Cardiac muscle cell (in vitro differentiated cells and primary cell): ENCODE results near the gene NF1. TPM values are rescaled to one million over a fixed set of nuclear protein-coding genes. Genes with fewer than 3 reads are reported as not detected.

Source experiments
- DNase-seq, 2 donors: peaks; one replicate each; pipeline versions ENCODE4 v3.0.0 to v3.0.0-alpha.2; 2010 to 2017; ENCODE audit warnings: low read depth in 1 of 2, low spot score in 1 of 2
- H3K27ac ChIP-seq: fragments of 200-600 bp; sonication (generic); 2 replicates; pipeline ENCODE4 v1.5.1; 2016
- H3K27me3 ChIP-seq: fragments of 200-600 bp; sonication (generic); 2 replicates; pipeline ENCODE4 v1.6.0; 2016; ENCODE audit warnings: control low read depth
- H3K36me3 ChIP-seq: fragments of 200-600 bp; sonication (generic); 2 replicates; pipeline ENCODE4 v1.5.1; 2016; ENCODE audit warnings: control low read depth
- H3K4me1 ChIP-seq: fragments of 200-600 bp; sonication (generic); 2 replicates; pipeline ENCODE4 v1.8.1; 2017; ENCODE audit warnings: low read depth, mild to moderate bottlenecking, mixed run types
- H3K4me3 ChIP-seq: fragments of 200-600 bp; sonication (generic); 2 replicates; pipeline ENCODE4 v1.5.1; 2016; ENCODE audit warnings: mild to moderate bottlenecking
- H3K9me3 ChIP-seq: fragments of 200-600 bp; sonication (generic); 2 replicates; pipeline ENCODE4 v1.5.1; 2017; ENCODE audit warnings: low read depth, mild to moderate bottlenecking, control low read depth
- polyA plus RNA-seq: library from polyadenylated mRNA; unstranded; fragments of >200 nt; fragmentation: Nextera tagmentation; extraction: Ambion mirVana; gene quantifications from 2 replicates; pipeline ENCODE4 v1.2.1, GENCODE V29; 2016
- total RNA-seq: library from RNA; depleted of rRNA; stranded (reverse); fragments of >200 nt; gene quantifications from 2 replicates; pipeline ENCODE4 v1.2.3, GENCODE V29; 2016
- TF ChIP-seq, protein P1 (sequence below): IDR thresholded peaks from 2 replicates; pipeline ENCODE4 v1.5.1; 2012; ENCODE audit warnings: low read depth, mild to moderate bottlenecking, low read length

Gene NF1
- total and polyA plus RNA-seq, 2 experiments from 2014 or later, result 17.7 to 32.9 TPM

DNA sequence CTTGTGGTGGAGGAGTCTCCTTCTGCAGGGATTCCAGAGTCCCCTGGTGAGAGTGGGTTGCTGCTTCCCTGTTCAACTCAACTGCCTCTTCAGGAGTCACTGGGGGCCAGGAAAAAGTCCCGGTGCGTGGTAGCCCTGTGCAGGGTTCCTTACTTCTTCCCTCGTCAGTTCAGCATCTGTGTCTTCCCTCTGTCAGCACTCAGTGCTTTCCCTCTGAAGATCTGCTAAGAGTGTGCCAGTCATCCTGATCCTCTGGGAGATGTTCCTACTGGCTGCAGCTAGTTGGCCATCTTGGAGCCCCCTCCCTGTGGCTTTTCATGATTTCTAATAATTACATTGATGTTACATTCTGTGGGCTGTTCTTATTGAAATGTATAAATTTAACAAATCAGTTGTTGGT lies 36.5 kb downstream of the NF1 start:
- Histone ChIP-seq H3K27me3 (no peaks in the 10 kb centered on the region), H3K27ac (peak overlapping the region; percentile 59), H3K4me1 (peaks cover 12% of the 10 kb centered on the region), H3K9me3 (no peaks in the 10 kb centered on the region), H3K4me3 (no peak overlapping the region), H3K36me3 (no peaks in the 10 kb centered on the region)
- TF ChIP-seq, protein P1, sequence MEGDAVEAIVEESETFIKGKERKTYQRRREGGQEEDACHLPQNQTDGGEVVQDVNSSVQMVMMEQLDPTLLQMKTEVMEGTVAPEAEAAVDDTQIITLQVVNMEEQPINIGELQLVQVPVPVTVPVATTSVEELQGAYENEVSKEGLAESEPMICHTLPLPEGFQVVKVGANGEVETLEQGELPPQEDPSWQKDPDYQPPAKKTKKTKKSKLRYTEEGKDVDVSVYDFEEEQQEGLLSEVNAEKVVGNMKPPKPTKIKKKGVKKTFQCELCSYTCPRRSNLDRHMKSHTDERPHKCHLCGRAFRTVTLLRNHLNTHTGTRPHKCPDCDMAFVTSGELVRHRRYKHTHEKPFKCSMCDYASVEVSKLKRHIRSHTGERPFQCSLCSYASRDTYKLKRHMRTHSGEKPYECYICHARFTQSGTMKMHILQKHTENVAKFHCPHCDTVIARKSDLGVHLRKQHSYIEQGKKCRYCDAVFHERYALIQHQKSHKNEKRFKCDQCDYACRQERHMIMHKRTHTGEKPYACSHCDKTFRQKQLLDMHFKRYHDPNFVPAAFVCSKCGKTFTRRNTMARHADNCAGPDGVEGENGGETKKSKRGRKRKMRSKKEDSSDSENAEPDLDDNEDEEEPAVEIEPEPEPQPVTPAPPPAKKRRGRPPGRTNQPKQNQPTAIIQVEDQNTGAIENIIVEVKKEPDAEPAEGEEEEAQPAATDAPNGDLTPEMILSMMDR, result no peak
- DNase-seq, result no peak

DNA sequence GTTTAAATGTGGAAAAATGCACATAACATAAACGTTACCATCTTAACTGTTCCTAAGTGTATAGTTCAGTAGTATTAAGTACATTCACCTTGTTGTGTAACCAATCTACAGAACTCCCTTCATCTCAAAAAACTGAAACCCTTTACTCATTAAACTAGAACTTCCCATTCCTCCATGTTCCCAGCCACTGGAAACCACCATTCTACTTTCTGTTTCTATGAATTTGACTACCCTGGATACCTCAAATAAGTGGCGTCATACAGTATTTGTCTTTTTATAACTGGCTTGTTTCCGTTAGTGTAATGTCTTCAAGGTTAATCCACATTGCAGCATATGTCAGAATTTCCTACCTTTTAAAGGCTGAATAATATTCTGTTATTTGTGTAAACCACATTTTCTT lies 38.2 kb downstream of the NF1 start:
- Histone ChIP-seq H3K9me3 (no peaks in the 10 kb centered on the region), H3K4me3 (no peak overlapping the region), H3K27ac (no peak overlapping the region), H3K4me1 (peaks cover 12% of the 10 kb centered on the region), H3K36me3 (no peaks in the 10 kb centered on the region), H3K27me3 (no peaks in the 10 kb centered on the region)
- DNase-seq, result no peak
- TF ChIP-seq, protein P1, result no peak

DNA sequence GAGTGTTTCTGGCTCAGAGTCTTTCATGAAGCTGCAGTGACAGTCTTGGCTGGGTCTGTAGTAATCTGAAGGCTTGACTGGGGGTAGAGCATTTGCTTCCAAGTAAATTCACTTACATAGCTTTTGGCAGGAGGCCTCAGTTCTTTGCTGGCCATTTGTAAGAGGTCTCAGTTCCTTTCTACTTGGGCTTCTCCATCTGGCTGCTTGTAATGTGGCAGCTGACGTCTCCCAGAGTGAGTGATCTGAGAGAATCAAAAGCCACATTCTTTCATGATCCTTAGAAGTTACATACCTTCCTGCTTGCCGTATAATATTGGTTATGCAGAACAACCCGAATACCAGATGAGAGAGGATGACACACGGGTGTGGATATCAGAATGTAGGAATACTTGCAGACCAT lies 39.8 kb downstream of the NF1 start:
- Histone ChIP-seq H3K36me3 (no peaks in the 10 kb centered on the region), H3K9me3 (no peaks in the 10 kb centered on the region), H3K4me3 (no peak overlapping the region), H3K27ac (no peak overlapping the region), H3K27me3 (no peaks in the 10 kb centered on the region), H3K4me1 (peaks cover 12% of the 10 kb centered on the region)
- no peak for DNase-seq
- TF ChIP-seq, protein P1, result no peak

DNA sequence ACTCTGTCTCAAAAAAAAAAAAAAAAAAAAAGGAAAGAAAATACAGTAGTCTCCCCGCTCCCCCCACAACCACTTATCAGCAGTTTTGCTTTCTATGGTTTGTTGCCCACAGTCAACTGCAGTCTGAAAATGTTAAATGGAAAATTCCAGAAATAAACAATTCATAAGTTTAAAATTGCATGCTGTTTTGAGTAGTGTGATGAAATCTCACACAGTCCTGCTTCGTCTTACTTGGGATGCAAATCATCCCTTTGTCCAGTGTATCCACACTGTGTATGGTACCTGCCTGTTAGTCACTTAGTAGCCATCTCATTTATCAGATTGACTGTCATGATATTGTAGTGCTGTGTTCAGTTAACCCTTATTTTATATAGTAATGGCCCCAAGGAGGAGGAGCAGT lies 41.5 kb downstream of the NF1 start:
- no peak for DNase-seq
- Histone ChIP-seq H3K36me3 (no peaks in the 10 kb centered on the region), H3K27ac (no peak overlapping the region), H3K9me3 (no peaks in the 10 kb centered on the region), H3K4me3 (no peak overlapping the region), H3K4me1 (peaks cover 3% of the 10 kb centered on the region), H3K27me3 (no peaks in the 10 kb centered on the region)
- TF ChIP-seq, protein P1, result no peak

DNA sequence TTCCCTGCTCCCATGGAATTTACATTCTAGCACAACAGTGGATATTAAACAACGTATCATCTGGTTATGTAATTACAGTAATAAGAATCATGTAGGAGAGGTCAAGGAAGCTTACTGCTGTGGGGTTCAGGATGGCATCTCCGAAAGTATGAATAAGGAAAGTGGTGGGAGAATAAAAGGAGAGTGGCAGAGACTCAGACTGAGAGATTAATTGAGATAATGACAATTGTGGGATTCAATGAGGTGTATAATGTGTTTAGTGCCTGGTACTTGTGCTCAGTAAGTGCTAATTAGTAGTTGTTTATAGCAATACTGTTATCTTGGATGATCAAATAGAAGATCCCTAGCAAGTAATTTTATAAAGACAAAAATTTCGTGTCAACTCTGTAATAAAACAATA lies 45.3 kb downstream of the NF1 start:
- H3K27ac ChIP-seq, result no peak overlapping the region
- no peak for DNase-seq
- H3K27me3 ChIP-seq, result no peaks in the 10 kb centered on the region
- H3K4me1 ChIP-seq, result no peaks in the 10 kb centered on the region
- H3K36me3 ChIP-seq, result no peaks in the 10 kb centered on the region
- TF ChIP-seq, protein P1, result no peak
- H3K9me3 ChIP-seq, result no peaks in the 10 kb centered on the region
- H3K4me3 ChIP-seq, result no peak overlapping the region

DNA sequence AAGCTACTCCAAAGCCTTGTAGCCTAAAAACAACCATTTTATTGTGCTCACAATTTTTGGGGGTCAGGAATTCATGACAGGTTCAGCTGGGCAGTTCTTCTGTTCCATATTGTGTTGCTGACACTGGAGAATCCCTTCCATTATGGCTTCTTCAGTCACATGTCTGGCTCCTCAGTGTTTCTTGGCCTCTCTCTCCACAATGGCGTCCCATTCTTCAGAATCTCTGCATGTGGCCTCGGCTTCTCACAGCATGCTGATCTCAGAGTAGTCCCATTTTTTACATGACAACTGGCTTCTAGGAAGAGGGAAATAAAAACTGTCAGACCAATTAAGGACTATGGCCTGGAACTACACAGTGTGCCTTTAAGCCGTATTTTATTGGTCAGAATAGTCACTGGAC lies 49.7 kb downstream of the NF1 start:
- H3K36me3 ChIP-seq, result no peaks in the 10 kb centered on the region
- no peak overlapping the region for H3K27ac ChIP-seq
- peaks cover 6% of the 10 kb centered on the region for H3K4me1 ChIP-seq
- no peak overlapping the region for H3K4me3 ChIP-seq
- H3K9me3 ChIP-seq, result no peaks in the 10 kb centered on the region
- TF ChIP-seq, protein P1, result no peak
- H3K27me3 ChIP-seq, result no peaks in the 10 kb centered on the region
- DNase-seq, result no peak
